Fibroblast of the aortic adventitia (primary cell): Measurements from ENCODE around the gene PHKA2. TPM values are rescaled to one million over a fixed set of nuclear protein-coding genes. Genes with fewer than 3 reads are reported as not detected.

Experiments
- DNase-seq: peaks from one replicate; pipeline ENCODE4 v3.0.0-alpha.2; 2010; ENCODE audit warnings: low read depth
- H3K4me3 ChIP-seq: 2 replicates; pipeline ENCODE4 v1.5.1; 2011; ENCODE audit warnings: low read depth, mild to moderate bottlenecking, control low read depth, low read length, moderate library complexity
- total RNA-seq: library from RNA; depleted of rRNA; stranded (reverse); fragments of >200 nt; gene quantifications from 2 replicates; pipeline ENCODE4 v1.2.3, GENCODE V29; 2012; ENCODE audit warnings: low replicate concordance
- TF ChIP-seq, protein P1 (sequence below): IDR thresholded peaks from 2 replicates; pipeline ENCODE4 v1.5.1; 2011; ENCODE audit warnings: mild to moderate bottlenecking, low read length, control low read depth, inconsistent platforms; ENCODE audit not compliant: insufficient read depth

The PHKA2 gene
- total RNA-seq, 1 donor: 9.2 TPM

DNA sequence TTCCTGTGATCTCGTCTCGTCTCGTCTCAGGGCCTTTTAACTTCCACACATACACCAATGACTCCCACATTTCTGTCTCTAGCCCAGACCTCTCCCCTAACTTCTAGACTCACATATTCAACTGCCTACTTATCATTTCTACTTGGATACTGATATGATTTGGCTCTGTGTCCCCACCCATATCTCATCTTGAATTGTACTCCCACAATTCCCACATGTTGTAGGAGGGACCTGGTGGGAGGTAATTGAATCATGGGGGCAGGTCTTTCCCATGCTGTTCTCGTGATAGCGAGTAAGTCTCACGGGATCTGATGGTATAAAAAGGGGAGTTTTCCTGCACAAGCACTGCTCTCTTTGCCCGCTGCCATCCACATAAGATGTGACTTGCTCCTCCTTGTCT, 8.9 kb downstream of the PHKA2 start:
- no peak for DNase-seq
- TF ChIP-seq, protein P1, sequence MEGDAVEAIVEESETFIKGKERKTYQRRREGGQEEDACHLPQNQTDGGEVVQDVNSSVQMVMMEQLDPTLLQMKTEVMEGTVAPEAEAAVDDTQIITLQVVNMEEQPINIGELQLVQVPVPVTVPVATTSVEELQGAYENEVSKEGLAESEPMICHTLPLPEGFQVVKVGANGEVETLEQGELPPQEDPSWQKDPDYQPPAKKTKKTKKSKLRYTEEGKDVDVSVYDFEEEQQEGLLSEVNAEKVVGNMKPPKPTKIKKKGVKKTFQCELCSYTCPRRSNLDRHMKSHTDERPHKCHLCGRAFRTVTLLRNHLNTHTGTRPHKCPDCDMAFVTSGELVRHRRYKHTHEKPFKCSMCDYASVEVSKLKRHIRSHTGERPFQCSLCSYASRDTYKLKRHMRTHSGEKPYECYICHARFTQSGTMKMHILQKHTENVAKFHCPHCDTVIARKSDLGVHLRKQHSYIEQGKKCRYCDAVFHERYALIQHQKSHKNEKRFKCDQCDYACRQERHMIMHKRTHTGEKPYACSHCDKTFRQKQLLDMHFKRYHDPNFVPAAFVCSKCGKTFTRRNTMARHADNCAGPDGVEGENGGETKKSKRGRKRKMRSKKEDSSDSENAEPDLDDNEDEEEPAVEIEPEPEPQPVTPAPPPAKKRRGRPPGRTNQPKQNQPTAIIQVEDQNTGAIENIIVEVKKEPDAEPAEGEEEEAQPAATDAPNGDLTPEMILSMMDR: no peak
- H3K4me3 ChIP-seq: no peak overlapping the region

DNA sequence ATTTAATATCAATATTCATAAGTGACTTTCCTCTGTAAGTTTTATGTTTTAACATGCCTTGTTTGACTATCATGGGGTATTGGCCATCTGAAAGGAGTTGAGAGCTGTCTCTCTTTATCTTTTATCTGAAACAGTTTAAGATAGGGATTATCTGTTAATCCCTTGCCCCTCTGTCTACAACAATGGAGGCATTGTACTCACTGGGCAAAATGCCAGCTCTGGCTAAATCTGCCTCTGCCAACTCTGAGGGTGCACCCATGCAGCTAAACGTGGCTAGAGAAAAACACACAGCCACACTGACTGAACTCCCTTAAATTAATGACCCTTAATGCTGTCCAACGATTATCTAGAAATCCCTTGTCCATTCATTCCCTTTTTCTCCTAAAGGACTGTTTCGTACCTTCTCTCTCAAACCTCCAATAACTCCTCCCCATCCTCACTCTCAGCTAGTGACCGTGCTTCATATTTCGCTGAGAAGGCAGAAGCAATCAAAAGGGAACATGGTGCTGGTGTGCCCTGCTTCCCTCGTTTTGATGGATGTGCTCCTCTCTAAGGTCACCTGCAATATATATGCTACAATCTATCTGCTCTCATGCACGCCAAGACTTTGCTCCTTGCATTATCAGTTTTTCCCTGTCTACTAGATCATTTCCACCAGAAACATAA, 10.3 kb downstream of the PHKA2 start:
- TF ChIP-seq, protein P1: no peak
- peak; percentile 6 for DNase-seq
- no peak overlapping the region for H3K4me3 ChIP-seq

DNA sequence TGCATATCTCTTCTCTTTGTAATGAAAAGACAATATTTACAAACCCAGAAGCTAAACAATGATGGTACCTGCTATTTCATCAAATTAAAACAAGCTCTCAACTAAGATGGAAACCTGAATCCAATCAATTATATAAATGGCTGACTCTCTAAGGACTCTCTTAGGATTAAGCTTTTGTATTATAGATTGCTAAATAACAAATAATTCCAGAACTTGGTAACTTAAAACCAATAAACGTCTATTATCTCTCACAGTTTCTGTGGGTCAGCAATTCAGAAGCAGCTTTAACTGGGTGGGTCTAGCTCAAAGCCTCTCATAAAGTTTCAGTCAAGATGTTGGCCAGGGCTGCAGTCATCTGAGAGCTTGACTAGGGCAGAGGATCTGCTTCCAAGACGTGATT, 12.4 kb downstream of the PHKA2 start:
- no peak for DNase-seq
- TF ChIP-seq, protein P1: no peak
- no peak overlapping the region for H3K4me3 ChIP-seq

GRCh38 chrX:18970465-18970864, 13.4 kb downstream of the PHKA2 start:
- TF ChIP-seq, protein P1: no peak
- no peak for DNase-seq

GRCh38 chrX:18966624-18967023, 17.3 kb downstream of the PHKA2 start:
- no peak overlapping the region for H3K4me3 ChIP-seq
- DNase-seq: no peak
- TF ChIP-seq, protein P1: no peak

More at GRCh38 chrX:18970465-18970864, 13.4 kb downstream of the PHKA2 start:
- H3K4me3 ChIP-seq: no peak overlapping the region

DNA sequence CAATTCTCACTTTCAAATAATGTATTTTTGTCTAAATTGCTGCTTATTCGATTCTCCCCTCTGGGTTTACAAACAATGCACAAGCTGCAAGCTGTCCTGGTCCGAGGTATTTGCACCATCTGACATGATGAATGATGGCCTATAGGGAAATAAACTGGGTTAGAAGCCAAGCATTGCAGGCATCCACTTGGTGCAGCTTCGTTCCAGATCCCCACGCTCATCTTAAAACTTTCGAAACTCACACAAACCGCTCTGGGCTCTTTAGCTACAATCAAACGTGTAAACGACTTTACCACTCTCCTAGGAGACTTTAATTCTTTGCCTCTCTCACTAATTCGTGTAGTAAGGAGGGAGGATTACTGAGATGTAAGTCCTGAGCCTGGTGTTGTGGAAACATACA, 19.0 kb downstream of the PHKA2 start:
- TF ChIP-seq, protein P1: no peak
- peak; percentile 15 for DNase-seq
- H3K4me3 ChIP-seq: no peak overlapping the region

DNA sequence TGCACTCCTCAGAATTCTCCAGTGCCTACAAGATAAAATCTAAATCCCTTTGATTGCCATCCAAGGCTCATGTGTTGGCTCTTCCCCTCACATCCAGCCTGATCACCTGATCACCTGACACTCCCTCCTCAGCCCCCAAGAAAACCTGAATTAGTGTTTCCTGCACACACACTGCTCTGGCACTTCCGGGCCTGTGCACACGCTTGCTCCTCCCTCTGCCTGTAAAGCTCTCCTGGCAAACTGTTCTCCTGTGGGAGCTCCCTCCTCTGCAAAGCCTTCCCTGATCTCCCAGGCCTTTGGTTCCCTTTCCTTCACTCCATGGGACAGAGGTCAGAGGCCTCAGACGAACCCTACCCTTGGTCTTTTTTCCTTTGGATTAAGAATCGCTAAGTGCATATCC, 19.9 kb downstream of the PHKA2 start:
- TF ChIP-seq, protein P1: no peak
- no peak for DNase-seq
- H3K4me3 ChIP-seq: no peak overlapping the region
